ENCODE results near the gene GPR157. TPM values are rescaled to one million over a fixed set of nuclear protein-coding genes. Genes with fewer than 3 reads are reported as not detected.
A peak's percentile ranks its signal among the peaks of the same experiment; 100 is the strongest.

GPR157 gene
- total and polyA plus RNA-seq, 2 of the 13 experiments (the other 11 are each of a cell fraction or from before 2014, with no cell fraction given), result 10.1 to 19.2 TPM

- Histone ChIP-seq H3K36me3 (replicated peaks in 1 of 2; ENCODE audit: control insufficient read depth in 1 of 2, insufficient read depth in 2 of 2, low read length in 2 of 2) (peaks cover 9 to 26% of the 10 kb centered on the region in 2 experiments; a peak in 4 of 5 replicates), H3K27ac (ENCODE audit: extremely low read length, insufficient read depth, low read length) (peak overlapping the region; percentile 69), H3K9ac (ENCODE audit: insufficient read depth, low read depth, low read length) (no peak overlapping the region), H3K27me3 (ENCODE audit: control insufficient read depth in 1 of 2, insufficient read depth in 2 of 2, low read length in 2 of 2) (no peaks in the 10 kb centered on the region), H3K79me2 (ENCODE audit: insufficient read depth, low read length) (no peaks in the 10 kb centered on the region), H3K4me2 (ENCODE audit: low read depth, low read length) (peak overlapping the region; percentile 64), H3K9me3 (ENCODE audit: low read length) (peaks cover 9% of the 10 kb centered on the region; the same call in 1 of the 2 replicates), H4K20me1 (ENCODE audit: insufficient read depth, low read length) (no peaks in the 10 kb centered on the region), H2AFZ (ENCODE audit: low read length) (no peak overlapping the region), H3K4me1 (ENCODE audit: insufficient read depth, low read length) (peaks cover 38% of the 10 kb centered on the region), H3K4me3 (replicated peaks in 1 of 3; ENCODE audit: insufficient read depth in 1 of 3, low read depth in 2 of 3, low read length in 3 of 3) (peak overlapping the region; percentile 15 to 42 (median 16); a peak in 2 of 6 replicates)
- peak; percentile 90 for ATAC-seq
- 2% methylated on average over 7 of the region's 8 CpGs for WGBS (ENCODE audit: low lambda C conversion rate)
- BruUV-seq (replicated peaks), result no TSS peak
- intact Hi-C loops (cut with micrococcal nuclease; ENCODE audit: unreplicated experiment), result loop anchor here (1.0 to 5.0 kb wide), 3 partner anchors 90 to 183 kb away; no protein-coding TSS in a partner anchor
- in situ Hi-C loops (cut with HindIII; ENCODE audit: extremely low pct_ligation_motif_present, low pct_unique_long_range_greater_than_20kb), result no loop called here
- peak; percentile 82 for DNase-seq (ENCODE audit: low spot score)
- POLR2A ChIA-PET, result interaction anchor here (0.9 to 1.8 kb wide), 5 partner anchors 10 to 138 kb away, joined by 3 to 5 read pairs (median 4); no protein-coding TSS in a partner anchor
- FAIRE-seq, result peak; percentile 97
- CTCF ChIA-PET (ENCODE audit: low intra/inter-chr PET ratio, low total read pairs), result no interaction called here
- TF ChIP-seq ZFP90 (CRISPR knock-in tag; IDR thresholded peaks at IDR 0.05; ENCODE audit: borderline replicate concordance) (no peak; the same call in 1 of the 2 replicates), ZNF460 (CRISPR knock-in tag; IDR thresholded peaks at IDR 0.05; ENCODE audit: borderline replicate concordance) (no peak), ZNF776 (CRISPR knock-in tag; IDR thresholded peaks at IDR 0.05) (no peak), IKZF4 (CRISPR knock-in tag; IDR thresholded peaks at IDR 0.05; ENCODE audit: borderline replicate concordance, low read depth, not compliant biosample characterization) (no peak), MAX (IDR thresholded peaks at IDR 0.05) (peak; percentile 56; the same call in 1 of the 2 replicates), ZMYM4 (CRISPR knock-in tag; IDR thresholded peaks at IDR 0.05) (no peak), ISL2 (CRISPR knock-in tag; IDR thresholded peaks at IDR 0.05) (no peak), KMT2B (CRISPR knock-in tag; IDR thresholded peaks at IDR 0.05) (no peak), ZFP37 (CRISPR knock-in tag; IDR thresholded peaks at IDR 0.05; ENCODE audit: borderline replicate concordance) (no peak), ISX (CRISPR knock-in tag; conservative IDR thresholded peaks at IDR 0.05) (no peak), SOX5 (CRISPR knock-in tag; IDR thresholded peaks at IDR 0.05; ENCODE audit: borderline replicate concordance) (peak; percentile 83), XRCC5 (optimal IDR thresholded peaks at IDR 0.05; ENCODE audit: low read length) (peak; percentile 35), ZNF564 (CRISPR knock-in tag; IDR thresholded peaks at IDR 0.05) (no peak), TARDBP (CRISPR knock-in tag; IDR thresholded peaks at IDR 0.05) (no peak; the same call in 1 of the 2 replicates), ZNF747 (CRISPR knock-in tag; IDR thresholded peaks at IDR 0.05; ENCODE audit: borderline replicate concordance) (peak; percentile 53; the same call in 1 of the 2 replicates), RFXAP (CRISPR knock-in tag; IDR thresholded peaks at IDR 0.05; ENCODE audit: borderline replicate concordance) (0 out of 2 replicates have a peak, but pooled peaks have one; percentile 46), CC2D1A (CRISPR knock-in tag; IDR thresholded peaks at IDR 0.05) (no peak), ZNF562 (CRISPR knock-in tag; IDR thresholded peaks at IDR 0.05; ENCODE audit: borderline replicate concordance) (no peak), KMT2A (CRISPR knock-in tag; IDR thresholded peaks at IDR 0.05) (no peak), GZF1 (CRISPR knock-in tag; IDR thresholded peaks at IDR 0.05) (no peak), RBAK (CRISPR knock-in tag; IDR thresholded peaks at IDR 0.05) (no peak), ZNF253 (CRISPR knock-in tag; IDR thresholded peaks at IDR 0.05; ENCODE audit: borderline replicate concordance) (no peak), ZNF704 (CRISPR knock-in tag; IDR thresholded peaks at IDR 0.05; ENCODE audit: borderline replicate concordance) (no peak)
Observed at GRCh38 chr1:9100471-9101043, 28.3 kb downstream of the GPR157 start.

Data from HepG2 (cell line).